HG02884 (cell line): ENCODE results near the gene SMC3.
"Not testable (repeated sequence)": the region's sequence is repeated elsewhere in the genome, so short reads cannot be mapped to it uniquely, and the experiment has no call there.

Experiments used
- ATAC-seq: cut with Tn5 transposase; IDR thresholded peaks from one replicate; pipeline ENCODE4 v1.9.1; 2021; ENCODE audit warnings: mild to moderate bottlenecking, moderate library complexity; ENCODE audit not compliant: unreplicated experiment

Gene SMC3

DNA sequence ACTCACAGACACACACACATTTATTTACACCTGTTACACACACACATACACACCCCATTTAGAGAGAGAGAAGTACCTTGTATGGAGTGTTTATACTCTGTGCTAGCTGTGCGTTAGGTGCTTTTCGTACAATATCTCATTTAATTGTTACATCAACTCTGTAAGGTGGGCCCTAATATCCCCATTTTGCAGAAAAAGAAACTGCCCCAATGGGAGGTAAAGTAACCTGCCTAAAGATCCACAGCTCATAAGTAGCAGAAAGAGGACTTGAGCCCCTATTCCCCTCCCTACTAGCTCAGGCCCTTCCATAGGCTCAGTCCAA is 52.9 kb downstream of the SMC3 start:
- ATAC-seq: no peak

DNA sequence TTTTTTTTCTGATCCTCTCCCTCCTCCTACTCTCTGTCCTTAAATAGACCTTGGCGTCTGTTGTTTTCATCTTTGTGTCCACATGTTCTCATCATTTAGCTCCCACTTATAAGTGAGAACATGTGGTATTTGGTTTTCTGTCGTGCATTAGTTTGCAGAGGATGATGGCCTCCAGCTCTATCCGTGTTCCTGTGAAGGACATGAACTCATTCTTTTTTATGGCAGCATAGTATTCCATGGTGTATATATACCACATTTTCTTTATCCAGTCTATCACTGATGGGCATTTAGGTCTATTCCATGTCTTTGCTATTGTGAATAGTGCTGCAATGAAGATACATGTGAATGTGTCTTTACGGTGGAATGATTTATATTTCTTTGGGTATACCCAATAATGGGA is 55.8 kb downstream of the SMC3 start:
- ATAC-seq: not testable (repeated sequence)

DNA sequence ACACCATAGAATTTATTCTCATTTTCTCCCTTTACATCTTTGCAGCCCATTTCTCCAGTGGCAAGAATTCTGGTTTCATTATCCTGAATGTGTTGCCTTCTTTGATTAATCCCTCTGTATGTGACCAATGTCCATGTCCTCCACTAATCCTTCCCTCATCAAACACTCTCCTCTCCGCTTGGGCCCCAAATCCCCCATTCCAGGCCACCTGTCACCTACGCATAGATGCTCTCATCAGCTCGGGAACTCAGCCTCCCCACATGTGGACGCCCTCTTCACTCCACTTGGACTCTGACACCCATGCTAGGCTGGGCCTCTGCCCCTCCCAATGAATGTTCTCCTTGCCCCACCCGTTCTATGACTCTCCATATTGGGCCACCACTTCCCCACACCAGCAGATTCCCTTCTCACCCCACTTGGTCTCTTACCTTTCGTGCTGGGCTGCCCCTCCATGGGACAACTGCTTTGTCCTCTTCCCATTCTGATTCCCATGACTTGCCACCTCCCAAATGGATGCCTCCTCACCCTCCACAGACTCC is 57.9 kb downstream of the SMC3 start:
- no peak for ATAC-seq

DNA sequence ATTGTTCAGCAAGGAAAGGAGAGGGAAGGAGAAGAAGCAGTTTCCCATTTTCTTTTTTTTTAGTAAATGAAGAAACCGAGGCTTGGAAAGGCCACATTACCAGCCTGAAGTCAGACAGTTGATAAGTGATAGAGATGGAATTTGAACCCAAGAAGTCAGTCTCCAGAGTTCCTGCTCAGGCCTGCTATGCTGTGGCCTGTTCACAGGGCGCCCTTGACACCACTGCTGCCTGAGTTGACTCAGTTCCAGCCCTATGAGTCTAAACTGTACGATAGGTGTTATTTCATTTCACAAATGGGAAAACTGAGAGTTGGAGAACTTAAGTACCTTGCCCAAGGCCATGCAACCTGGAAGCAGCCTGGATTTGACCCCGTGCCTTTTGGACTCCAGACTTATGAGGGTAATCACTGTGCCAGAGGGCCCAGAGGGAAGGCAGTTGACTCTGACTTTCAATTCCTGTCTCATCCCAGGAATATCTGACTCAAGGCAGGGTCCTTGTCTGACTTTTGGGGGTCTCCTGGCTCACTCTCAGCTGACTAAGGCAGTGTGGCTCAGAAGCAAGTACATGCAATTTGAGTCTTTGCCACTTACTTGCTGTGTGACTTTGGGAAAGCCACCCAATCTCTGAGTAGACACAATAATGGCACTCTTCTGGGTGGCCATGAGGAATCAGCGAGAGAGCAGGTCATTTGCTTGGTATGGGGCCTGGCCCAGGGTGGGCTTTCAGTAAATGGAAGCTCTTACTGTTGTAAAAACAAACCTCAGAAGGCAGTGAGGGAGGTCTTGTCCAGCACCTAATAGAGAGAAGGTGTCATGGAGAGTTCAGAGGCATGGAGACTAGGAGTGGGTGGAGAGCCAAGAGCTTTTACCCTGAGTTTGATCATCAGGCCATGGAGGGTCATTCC is 58.7 kb downstream of the SMC3 start:
- ATAC-seq: no peak

DNA sequence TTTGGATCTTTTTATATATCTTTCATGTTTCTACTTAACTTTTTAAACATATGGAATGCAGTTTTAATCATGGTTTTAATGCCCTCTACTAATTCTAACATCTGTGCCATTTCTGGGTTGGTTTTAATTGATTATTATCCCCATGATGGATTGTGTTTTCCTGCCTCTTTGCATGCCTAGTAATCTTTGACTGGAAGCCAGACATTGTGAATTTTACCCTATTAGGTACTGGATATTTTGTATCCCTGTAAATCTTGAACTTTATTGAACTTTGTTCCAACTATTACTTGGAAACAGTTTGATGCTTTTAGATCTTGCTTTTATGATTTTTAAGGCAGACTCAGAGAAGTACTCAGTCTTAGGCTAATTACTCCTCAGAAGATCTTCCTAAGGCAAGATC is 60.7 kb downstream of the SMC3 start:
- ATAC-seq: no peak

DNA sequence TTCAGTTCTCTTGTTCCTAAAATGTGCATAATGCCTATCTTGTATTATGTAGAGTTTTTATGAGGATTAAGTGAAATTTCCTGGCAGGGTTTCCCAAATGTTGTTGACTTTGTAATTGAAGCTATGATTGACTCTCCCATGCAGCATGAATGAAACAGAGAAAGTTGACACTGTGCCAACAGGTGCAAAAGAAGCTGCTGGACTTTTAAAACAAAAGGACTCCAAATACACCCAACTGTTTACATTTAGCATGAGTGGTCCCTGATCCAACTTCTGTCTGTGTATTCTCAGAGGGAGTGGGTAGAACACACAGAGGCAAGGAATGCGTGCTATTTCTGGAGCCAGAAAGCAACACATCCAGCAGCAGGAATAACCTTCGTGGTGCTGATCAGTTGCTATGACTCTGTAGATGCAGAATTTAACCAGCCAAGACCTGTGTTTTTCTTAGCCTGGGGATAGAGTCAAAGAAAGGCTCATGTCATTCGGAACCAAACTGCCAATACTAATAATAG is 62.2 kb downstream of the SMC3 start:
- ATAC-seq: no peak

DNA sequence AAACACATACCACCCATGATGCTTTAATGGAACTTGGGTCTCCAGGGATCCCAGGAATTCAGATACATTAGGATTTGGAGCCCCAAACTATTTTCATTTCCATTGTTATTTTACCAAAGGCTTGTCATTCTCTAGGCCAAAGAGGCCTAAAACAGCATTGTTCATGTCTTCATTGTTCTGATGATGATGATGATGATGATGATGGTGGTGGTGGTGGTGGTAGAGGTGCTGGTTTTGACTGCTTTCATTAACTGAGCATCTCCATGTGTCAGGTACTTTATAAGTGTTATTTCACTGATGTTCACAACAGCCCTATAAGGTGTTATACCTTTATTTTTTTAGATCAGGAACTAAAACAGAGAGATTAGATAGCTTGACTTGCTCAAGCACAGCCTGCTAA is 64.4 kb downstream of the SMC3 start:
- ATAC-seq: no peak

DNA sequence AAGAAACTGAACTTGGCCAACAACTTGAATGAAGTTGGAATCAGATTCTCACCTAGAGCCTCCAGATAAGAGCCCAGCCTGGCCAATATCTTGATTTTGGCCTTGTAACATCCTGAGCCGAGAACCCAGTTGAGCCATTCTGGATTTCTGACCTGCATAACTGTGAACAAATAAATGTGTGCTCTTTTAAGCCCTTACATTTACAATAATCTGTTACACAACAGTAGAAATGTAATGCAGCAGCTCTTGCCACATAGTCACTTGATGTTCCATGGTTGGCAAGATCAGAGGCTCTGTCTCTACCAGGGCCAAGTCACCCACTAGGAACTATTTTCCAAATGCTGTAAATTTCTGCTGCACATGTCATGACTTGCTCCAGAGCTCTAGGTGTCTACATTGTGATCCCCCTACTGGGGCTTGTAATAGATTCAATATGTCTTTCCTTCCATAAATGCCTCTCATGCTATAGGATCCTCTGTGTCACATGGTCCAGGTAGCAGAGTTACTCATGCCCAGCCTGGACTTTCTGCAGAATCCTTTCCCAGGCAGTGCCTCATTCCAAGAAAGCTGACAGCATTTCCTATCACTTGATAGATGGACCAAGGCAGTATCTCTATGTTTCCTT is 65.2 kb downstream of the SMC3 start:
- no peak for ATAC-seq

DNA sequence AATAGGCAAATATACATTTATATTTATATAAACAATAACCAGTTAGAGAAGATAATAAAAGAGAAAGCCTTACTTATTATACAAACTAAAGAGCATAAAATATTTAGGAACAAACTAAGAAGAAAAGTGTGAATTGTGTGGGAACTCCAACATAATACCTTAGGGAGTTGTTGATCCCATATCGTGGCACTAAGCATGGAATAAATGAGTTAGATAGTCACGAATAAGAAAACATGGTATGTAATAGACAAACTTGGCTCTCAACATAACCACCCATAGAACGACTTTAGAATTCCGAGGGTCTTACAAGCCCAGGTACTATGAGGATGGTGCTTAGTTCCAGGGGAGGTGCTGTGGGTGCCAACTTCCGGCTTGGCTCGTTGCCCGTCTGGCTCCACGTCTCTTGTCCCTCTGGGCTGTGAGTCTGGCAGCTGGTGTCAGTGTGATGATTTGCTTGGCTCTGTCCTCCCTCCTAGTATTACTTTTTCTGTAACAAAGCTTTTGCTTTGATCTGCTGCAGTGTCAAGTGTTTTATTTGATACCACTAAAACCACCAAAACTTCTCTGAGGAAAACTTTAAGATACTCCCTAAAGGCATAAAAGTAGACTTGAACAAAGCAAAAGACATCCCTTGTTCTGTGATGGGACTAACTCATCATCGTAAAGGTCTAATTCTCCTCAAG is 67.2 kb downstream of the SMC3 start:
- no peak for ATAC-seq

DNA sequence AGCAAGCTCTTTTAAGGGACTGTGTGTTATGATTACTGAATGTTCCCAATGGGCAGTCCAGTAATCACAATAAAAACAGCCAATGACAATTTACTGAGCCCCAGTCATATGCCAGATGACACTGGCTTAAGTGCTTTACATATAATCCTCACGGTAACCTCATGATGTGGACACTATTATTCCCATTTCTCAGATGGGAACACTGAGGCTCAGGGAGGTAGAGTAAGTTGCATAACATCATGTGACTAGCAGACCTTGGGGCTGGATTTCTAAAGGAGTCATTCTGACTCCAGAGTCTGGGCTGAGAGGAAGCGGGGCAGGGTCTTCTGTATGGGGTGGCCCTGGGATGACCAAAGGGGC is 69.1 kb downstream of the SMC3 start:
- no peak for ATAC-seq

DNA sequence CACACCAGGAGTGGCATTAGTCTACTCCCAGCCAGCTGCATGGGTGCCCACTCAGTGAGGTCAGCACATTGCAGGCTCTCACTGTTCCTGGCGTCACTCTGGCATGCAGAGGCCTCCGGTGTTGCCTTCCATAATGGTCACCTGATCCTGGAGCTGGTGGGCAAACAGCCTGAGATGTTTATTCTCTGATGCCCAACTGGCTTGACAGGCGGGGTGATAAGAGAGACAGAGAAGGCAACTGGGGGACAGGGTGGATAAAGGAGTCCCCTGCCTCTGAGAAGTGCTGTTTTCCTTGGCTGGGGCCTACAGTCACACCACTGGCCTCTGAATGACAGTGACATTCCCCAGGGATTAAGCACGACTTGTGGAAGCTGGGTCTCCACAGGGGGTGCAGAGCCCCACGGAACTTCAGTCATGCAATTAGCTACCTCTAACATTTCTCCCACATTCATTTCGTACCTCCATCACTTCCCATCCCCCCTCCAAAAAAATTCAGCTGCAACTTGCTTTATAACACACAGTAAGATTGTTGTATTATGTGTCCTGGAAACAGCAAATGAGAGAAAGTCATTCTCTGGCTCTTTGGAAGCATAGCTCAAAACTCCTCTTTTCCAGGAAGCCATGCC is 69.5 kb downstream of the SMC3 start:
- ATAC-seq: no peak

DNA sequence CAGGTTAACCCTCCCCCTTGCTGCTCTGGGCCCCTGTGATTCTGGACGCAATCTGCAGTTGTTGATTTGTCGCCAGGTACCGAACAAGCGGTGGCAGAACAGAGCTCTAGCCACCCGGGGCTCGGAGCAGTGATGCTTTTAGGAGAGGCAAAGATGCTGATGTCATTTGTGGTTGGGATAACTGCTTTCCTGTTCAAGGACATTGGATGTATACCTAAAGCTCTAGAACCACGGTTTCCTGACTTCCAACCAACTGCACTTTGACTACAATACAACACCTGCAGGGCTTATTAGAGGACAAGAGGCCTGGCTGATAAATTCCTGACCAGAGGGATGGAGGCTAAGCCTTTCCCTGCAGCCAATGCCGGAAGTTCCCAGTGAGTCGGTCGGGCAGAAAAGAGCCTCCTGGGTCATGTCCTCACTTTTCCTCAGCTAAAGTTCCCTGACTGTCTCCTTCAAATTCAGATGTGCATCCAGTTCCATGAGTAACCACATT is 70.1 kb downstream of the SMC3 start:
- ATAC-seq: no peak

DNA sequence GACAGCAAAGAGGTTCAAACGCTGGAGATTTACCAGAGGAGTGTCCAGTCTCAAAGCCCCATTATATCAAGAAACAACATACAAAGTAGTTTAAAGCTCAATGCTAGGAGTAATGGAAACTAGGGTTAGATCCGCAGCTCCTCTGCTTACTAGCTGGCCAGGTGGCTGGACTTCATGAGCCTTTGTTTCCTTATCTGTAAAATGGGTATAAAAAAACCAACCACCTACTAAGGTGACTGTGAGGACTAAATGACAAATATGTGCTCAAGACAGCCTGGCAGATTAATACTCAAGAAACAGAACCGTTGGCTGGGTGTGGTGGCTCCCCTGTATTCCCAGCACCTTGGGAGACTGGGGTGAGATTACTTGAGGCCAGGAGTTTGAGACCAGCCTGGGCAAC is 70.8 kb downstream of the SMC3 start:
- no peak for ATAC-seq

DNA sequence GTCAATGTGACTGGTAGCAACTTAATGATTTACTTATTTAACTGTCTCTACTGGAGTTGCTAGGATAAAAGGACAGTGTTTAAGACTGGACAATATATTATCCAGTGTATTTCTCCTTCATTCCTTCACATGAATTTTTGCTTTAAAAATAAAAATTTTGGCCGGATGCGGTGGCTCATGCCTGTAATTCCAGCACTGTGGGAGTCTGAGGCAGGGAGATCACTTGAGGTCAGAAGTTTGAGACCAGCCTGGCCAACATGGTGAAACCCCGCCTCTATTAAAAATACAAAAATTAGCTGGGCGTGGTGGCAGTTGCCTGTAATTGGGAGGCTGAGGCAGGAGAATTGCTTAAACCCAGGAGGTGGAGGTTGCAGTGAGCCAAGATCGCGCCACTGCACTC is 71.6 kb downstream of the SMC3 start:
- not testable (repeated sequence) for ATAC-seq

DNA sequence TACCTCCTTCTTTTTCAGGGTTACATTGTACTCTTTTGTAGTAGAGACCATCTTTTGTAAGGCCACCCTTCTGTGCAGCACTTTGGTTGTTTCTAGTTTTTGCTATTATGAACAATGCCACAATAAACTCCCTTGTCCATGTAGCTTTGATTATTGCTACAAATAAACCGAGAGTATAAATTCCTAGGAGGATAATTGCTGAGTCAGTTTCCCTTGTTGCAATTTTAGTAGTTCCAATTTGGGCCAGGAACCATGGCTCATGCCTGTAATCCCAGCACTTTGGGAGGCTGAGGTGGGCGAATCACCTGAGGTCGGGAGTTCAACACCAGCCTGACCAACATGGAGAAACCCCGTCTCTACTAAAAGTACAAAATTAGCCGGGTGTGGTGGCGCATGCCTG is 72.4 kb downstream of the SMC3 start:
- not testable (repeated sequence) for ATAC-seq

DNA sequence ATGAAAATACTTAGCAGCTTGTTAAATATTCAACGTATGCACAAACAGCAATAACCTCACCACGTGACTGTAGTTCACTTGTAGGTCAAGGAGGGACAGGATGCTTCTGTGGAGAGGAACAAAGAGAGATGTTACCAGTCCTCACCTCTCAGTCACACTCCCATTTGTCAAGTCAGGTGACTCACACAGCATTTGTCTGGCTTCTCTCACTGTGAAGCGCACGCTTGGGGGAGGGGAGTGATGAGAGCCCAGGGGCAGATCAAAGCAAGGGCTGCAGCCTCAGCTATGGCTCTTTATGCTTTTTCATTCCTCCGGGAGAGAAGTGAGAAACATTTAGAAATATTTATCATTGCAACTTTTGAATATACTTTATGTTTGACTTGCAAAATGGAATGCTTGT is 73.8 kb downstream of the SMC3 start:
- no peak for ATAC-seq

DNA sequence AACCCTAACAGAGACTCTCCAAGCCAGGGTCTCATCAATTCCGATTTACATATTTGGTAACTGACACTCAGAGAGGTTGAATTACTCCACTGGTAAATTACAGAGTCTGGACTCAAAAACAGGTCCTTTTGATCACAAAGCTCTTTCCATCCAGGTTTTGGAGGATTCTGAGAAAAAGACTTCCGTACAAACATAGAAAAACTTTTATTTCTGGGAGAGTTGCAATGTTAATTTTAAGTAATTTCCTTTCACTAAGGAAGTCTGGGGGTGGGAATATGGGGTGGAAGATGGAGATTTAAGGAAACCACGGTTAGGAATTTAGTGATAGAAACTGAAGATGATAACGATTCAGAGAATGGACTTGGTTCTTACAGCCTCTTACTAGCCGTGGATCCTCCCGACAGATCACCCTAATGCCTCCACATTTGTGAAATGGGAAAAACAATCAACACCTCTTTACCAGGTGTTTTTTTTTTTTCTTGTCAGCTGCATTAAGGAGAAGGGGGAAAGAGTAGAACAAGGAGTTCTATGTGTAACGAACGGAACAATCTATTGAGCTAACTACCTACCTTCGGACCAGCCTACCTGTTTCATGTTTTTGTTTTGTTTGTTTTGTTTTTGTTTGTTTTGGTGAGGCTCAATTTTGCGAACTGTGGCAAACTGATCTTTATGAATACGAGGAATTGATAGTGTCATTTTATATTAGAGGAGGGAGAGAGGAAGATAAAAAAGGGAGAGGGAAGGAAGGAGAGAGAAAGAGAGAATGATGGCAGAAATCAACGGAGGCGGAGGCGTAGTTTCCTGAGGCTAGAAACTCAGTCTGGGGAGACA is 74.9 kb downstream of the SMC3 start:
- no peak for ATAC-seq

DNA sequence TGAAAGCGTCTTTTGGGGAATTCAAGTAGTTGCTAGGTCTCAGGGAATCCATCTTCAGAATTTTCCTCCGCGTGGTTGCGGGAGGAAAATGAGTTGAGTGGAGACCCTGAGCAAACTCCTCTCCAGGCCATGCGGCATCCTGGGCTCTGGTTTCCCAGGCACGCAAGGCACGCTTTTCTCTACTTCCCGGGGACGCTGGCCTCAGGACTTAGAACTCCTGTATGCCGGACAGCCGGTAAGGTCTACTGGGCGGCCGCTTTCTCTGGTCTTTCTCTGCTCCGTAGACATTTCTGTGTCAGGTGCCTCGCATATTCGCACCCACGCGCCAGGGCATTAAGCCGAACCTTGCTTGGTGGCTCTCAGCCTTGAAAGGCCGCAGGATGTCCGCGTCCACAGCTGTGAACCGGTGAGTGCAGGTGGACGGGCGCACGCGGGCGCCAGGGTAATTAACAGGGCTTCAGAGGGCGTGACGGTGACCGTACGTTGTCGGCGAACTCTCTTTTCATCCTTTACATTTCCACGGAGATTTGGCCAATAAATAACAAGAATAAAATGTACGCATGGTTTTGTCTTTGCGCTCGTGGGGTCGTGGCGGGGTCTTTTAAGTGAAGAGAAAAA is 75.6 kb downstream of the SMC3 start:
- ATAC-seq: no peak

DNA sequence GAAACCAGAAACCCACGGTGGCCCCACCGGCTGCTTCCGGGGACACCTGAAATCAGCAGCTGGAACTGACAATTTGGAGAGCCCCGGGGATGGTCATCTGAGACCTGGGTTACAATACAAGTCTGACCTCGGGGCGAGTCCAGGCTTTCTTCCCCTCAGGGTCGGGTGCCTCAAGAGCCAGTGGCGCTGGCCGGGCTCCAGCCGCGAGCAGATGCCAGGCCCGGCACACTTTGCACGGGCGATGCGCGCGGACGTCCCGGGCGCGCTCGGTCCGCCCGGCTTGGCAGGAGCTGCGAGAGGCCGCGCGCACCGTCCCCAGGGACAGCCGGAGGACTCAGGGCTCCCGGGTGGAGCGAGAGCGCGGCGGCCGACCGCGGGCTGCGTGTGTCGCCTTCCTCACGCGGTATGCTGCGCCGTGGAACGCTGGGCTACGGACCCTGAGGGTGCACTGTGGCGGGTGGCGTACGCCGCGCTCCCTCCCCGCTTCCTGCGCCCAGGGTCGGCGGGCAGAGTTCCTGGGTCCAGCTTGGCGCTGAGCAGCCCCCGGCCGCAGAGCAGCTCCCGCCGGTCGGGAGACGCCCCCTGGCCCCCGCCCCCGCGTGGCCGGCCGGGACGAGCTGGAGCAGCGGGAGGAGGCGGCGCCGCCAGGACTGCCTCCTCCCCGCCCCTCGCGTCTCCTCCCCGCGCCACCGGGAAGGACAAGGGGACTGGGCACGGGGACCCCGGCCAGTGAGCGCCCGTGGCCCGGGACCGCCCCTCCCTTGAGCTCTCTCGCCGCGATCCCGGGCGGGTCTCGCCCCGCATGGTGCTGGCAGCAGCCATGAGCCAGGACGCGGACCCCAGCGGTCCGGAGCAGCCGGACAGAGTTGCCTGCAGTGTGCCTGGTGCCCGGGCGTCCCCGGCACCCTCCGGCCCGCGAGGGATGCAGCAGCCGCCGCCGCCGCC is 76.4 kb downstream of the SMC3 start, which contains the start of gene RBM20:
RBM20 (plus strand) TSS at position 684 of the 945 bp plus-strand sequence; CDS start at position 803, 119 bp downstream.
- ATAC-seq: no peak
